ENCODE data around the gene KIAA1614.

- TF ChIP-seq SMC3 (IDR thresholded peaks at IDR 0.05; ENCODE audit: low read depth, low read length) (no peak), ELF1 (IDR thresholded peaks at IDR 0.05) (no peak), CTCF (IDR thresholded peaks at IDR 0.05) (no peak), IRF3 (IDR thresholded peaks at IDR 0.05; ENCODE audit: low read depth, low read length) (no peak), REST (IDR thresholded peaks at IDR 0.05; ENCODE audit: low read depth, low read length) (no peak), SIN3A (IDR thresholded peaks at IDR 0.05; ENCODE audit: borderline replicate concordance, low read depth, low read length) (no peak), EP300 (IDR thresholded peaks at IDR 0.05; ENCODE audit: borderline replicate concordance in 1 of 2, low read depth in 1 of 2, low read length in 1 of 2) (no peak), POLR2AphosphoS5 (IDR thresholded peaks at IDR 0.05; ENCODE audit: low read depth, low read length) (no peak), YY1 (IDR thresholded peaks at IDR 0.05; ENCODE audit: low read depth) (no peak), NRF1 (IDR thresholded peaks at IDR 0.05; ENCODE audit: low read depth, low read length) (no peak), MXI1 (IDR thresholded peaks at IDR 0.05; ENCODE audit: low read depth, low read length) (no peak)
Observed at GRCh38 chr1:180921891-180922630, 9.4 kb downstream of the KIAA1614 start.
